H9 (cell line): ENCODE results near the gene FOSL2. TPM values are rescaled to one million over a fixed set of nuclear protein-coding genes. Genes with fewer than 3 reads are reported as not detected.

Experiments used
- DNase-seq: peaks from one replicate; pipeline ENCODE4 v3.0.0-alpha.2; 2017
- H2AFZ ChIP-seq: one replicate; pipeline ENCODE4 v1.6.1; 2013; ENCODE audit warnings: mild to moderate bottlenecking, low read length, control low read depth, moderate library complexity
- H2AK5ac ChIP-seq: 2 replicates; pipeline ENCODE4 v1.6.1; 2013; ENCODE audit warnings: low read length, control low read depth, mixed read lengths; ENCODE audit not compliant: insufficient read length
- H2BK120ac ChIP-seq: one replicate; pipeline ENCODE4 v1.6.1; 2013; ENCODE audit warnings: low read depth, mild to moderate bottlenecking, low read length, control low read depth, inconsistent platforms; ENCODE audit not compliant: poor library complexity, severe bottlenecking
- H2BK12ac ChIP-seq: 2 replicates; pipeline ENCODE4 v1.6.1; 2013; ENCODE audit warnings: low read length, control low read depth, mixed read lengths, low read depth; ENCODE audit not compliant: insufficient read length
- H2BK15ac ChIP-seq: 2 replicates; pipeline ENCODE4 v1.6.1; 2013; ENCODE audit warnings: low read depth, low read length, control low read depth
- H2BK20ac ChIP-seq: one replicate; pipeline ENCODE4 v1.6.1; 2013; ENCODE audit warnings: low read depth, mild to moderate bottlenecking, low read length, control low read depth, inconsistent platforms; ENCODE audit not compliant: poor library complexity, severe bottlenecking
- H2BK5ac ChIP-seq: 2 replicates; pipeline ENCODE4 v1.6.1; 2013; ENCODE audit warnings: low read length, control low read depth, mixed read lengths; ENCODE audit not compliant: insufficient read length
- H3K14ac ChIP-seq: 2 replicates; pipeline ENCODE4 v1.6.1; 2013; ENCODE audit warnings: low read length, control low read depth; ENCODE audit not compliant: insufficient read depth
- H3K18ac ChIP-seq: 2 replicates; pipeline ENCODE4 v1.6.1; 2013; ENCODE audit warnings: low read depth, mild to moderate bottlenecking, mixed read lengths, low read length, control low read depth; ENCODE audit not compliant: insufficient read length
- H3K23ac ChIP-seq: 2 replicates; pipeline ENCODE4 v1.6.1; 2013; ENCODE audit warnings: low read length, control low read depth, mixed read lengths, low read depth; ENCODE audit not compliant: insufficient read length
- H3K23me2 ChIP-seq: 2 replicates; pipeline ENCODE4 v1.6.1; 2013; ENCODE audit warnings: low read depth, mild to moderate bottlenecking, mixed read lengths, low read length, control low read depth; ENCODE audit not compliant: insufficient read length, poor library complexity, severe bottlenecking
- H3K27ac ChIP-seq: 2 replicates; pipeline ENCODE4 v1.5.1; 2013; ENCODE audit warnings: low read length, control low read depth, mixed read lengths, low read depth; ENCODE audit not compliant: insufficient read length
- H3K27me3 ChIP-seq: 2 replicates; pipeline ENCODE4 v1.6.1; 2013; ENCODE audit warnings: low read length, control low read depth, inconsistent platforms; ENCODE audit not compliant: insufficient read depth
- H3K4ac ChIP-seq: 2 replicates; pipeline ENCODE4 v1.6.1; 2013; ENCODE audit warnings: low read depth, mild to moderate bottlenecking, control low read depth, inconsistent platforms, low read length, moderate library complexity
- H3K4me1 ChIP-seq: 2 replicates; pipeline ENCODE4 v1.6.1; 2013; ENCODE audit warnings: low read length, control low read depth, inconsistent platforms; ENCODE audit not compliant: insufficient read depth
- H3K4me2 ChIP-seq: 2 replicates; pipeline ENCODE4 v1.6.1; 2013; ENCODE audit warnings: low read length, control low read depth, mixed read lengths; ENCODE audit not compliant: insufficient read length, insufficient read depth
- H3K56ac ChIP-seq: 2 replicates; pipeline ENCODE4 v1.6.1; 2013; ENCODE audit warnings: low read depth, mild to moderate bottlenecking, mixed read lengths, low read length, control low read depth; ENCODE audit not compliant: insufficient read length
- H3K79me1 ChIP-seq: 2 replicates; pipeline ENCODE4 v1.6.1; 2013; ENCODE audit warnings: low read depth, mild to moderate bottlenecking, moderate library complexity, low read length, control low read depth, inconsistent platforms; ENCODE audit not compliant: insufficient read depth, poor library complexity, severe bottlenecking
- H3K79me2 ChIP-seq: 2 replicates; pipeline ENCODE4 v1.6.1; 2013; ENCODE audit warnings: low read length, control low read depth, inconsistent platforms; ENCODE audit not compliant: insufficient read depth
- H3K9ac ChIP-seq: 2 replicates; pipeline ENCODE4 v1.6.1; 2013; ENCODE audit warnings: low read length, control low read depth, mixed read lengths; ENCODE audit not compliant: insufficient read length; ENCODE audit errors: extremely low read depth
- H3K9me3 ChIP-seq: one replicate; pipeline ENCODE4 v1.6.1; 2013; ENCODE audit warnings: low read depth, low read length, inconsistent platforms; ENCODE audit not compliant: control insufficient read depth
- H3T11ph ChIP-seq: one replicate; pipeline ENCODE4 v1.6.1; 2013; ENCODE audit warnings: mild to moderate bottlenecking, low read length, control low read depth, inconsistent platforms
- H4K20me1 ChIP-seq: one replicate; pipeline ENCODE4 v1.6.1; 2013; ENCODE audit not compliant: control insufficient read depth, insufficient read length, insufficient read depth
- H4K5ac ChIP-seq: 2 replicates; pipeline ENCODE4 v1.6.1; 2013; ENCODE audit warnings: low read depth, mild to moderate bottlenecking, mixed read lengths, low read length, control low read depth; ENCODE audit not compliant: insufficient read length
- H4K8ac ChIP-seq: replicated peaks from 2 replicates; pipeline ENCODE4 v1.6.1; 2013; ENCODE audit warnings: low read length, control low read depth, mixed read lengths, low read depth; ENCODE audit not compliant: insufficient read length
- H4K91ac ChIP-seq: 2 replicates; pipeline ENCODE4 v1.6.1; 2013; ENCODE audit warnings: low read depth, mild to moderate bottlenecking, moderate library complexity, mixed read lengths, low read length, control low read depth; ENCODE audit not compliant: insufficient read length
- H3K27ac Mint-ChIP-seq, 3 experiments: 2 replicates in 2 of 3; 3 replicates in 1 of 3; pipeline ENCODE4 v1.8.0; 2020 to 2021; ENCODE audit warnings: mixed read lengths in 3 of 3, mild to moderate bottlenecking in 1 of 3, moderate library complexity in 1 of 3
- H3K27me3 Mint-ChIP-seq: 2 replicates; pipeline ENCODE4 v1.8.0; 2021; ENCODE audit warnings: low read depth, mild to moderate bottlenecking, moderate library complexity, mixed read lengths
- H3K36me3 Mint-ChIP-seq, 3 experiments: 2 replicates in 2 of 3; 3 replicates in 1 of 3; pipeline ENCODE4 v1.8.0; 2020 to 2021; ENCODE audit warnings: low read depth in 3 of 3, mixed read lengths in 3 of 3; ENCODE audit not compliant: insufficient read depth in 1 of 3
- H3K4me1 Mint-ChIP-seq, 2 experiments: 2 replicates each; pipeline ENCODE4 v1.8.0; 2020; ENCODE audit warnings: mixed read lengths in 2 of 2
- H3K4me3 Mint-ChIP-seq, 2 experiments: 2 replicates in 1 of 2; 3 replicates in 1 of 2; pipeline ENCODE4 v1.8.0; 2020 to 2021; ENCODE audit warnings: mild to moderate bottlenecking in 2 of 2, mixed read lengths in 2 of 2, moderate library complexity in 1 of 2
- H3K9me3 Mint-ChIP-seq, 2 experiments: 2 replicates in 1 of 2; 3 replicates in 1 of 2; pipeline ENCODE4 v1.8.0; 2020; ENCODE audit warnings: mild to moderate bottlenecking in 2 of 2, mixed read lengths in 2 of 2, moderate library complexity in 1 of 2
- WGBS: extraction: QIAGEN DNeasy Blood & Tissue Kit; methylation state at CpG from one replicate; pipeline ENCODE4 v1.1.7; 2013; ENCODE audit warnings: missing lambda C conversion rate, low lambda C conversion rate, mixed read lengths; ENCODE audit not compliant: insufficient read length; ENCODE audit errors: extremely low coverage; 5-methylcytosine and 5-hydroxymethylcytosine counted together
- total RNA-seq: library from RNA; stranded (reverse); gene quantifications from 2 replicates; pipeline ENCODE4 v1.2.1, GENCODE V29; 2021
- TF ChIP-seq, protein P1 (sequence below): fragments of 200-600 bp; sonication (generic); conservative IDR thresholded peaks from 3 replicates; pipeline ENCODE4 v1.8.0; 2021; ENCODE audit warnings: antibody characterized with exemption, mild to moderate bottlenecking

Gene FOSL2
- total RNA-seq, 1 experiment from 2014 or later, result 7.4 TPM

GRCh38 chr2:28407976-28408690 lies 15.5 kb downstream of the FOSL2 start:
- Histone ChIP-seq H3K14ac (no peak overlapping the region), H3K4me2 (no peak overlapping the region), H3K23me2 (no peaks in the 10 kb centered on the region), H2BK15ac (no peak overlapping the region), H3K27me3 (no peaks in the 10 kb centered on the region), H4K91ac (no peak overlapping the region), H4K5ac (no peak overlapping the region), H2AFZ (no peak overlapping the region), H3K56ac (no peak overlapping the region), H4K8ac (no peak overlapping the region), H3K27ac (no peak overlapping the region), H3K9ac (no peak overlapping the region), H3K4ac (no peak overlapping the region), H3K23ac (no peak overlapping the region), H3K18ac (no peak overlapping the region), H2BK12ac (no peak overlapping the region), H3K9me3 (no peaks in the 10 kb centered on the region), H2BK5ac (no peak overlapping the region), H2BK120ac (no peak overlapping the region), H3K79me1 (no peaks in the 10 kb centered on the region), H3K79me2 (no peaks in the 10 kb centered on the region), H3K4me1 (no peaks in the 10 kb centered on the region), H4K20me1 (no peaks in the 10 kb centered on the region), H3T11ph (no peak overlapping the region), H2BK20ac (no peak overlapping the region), H2AK5ac (no peak overlapping the region)
- H3K36me3 Mint-ChIP-seq, result peaks cover 4 to 22% (median 15%) of the 10 kb centered on the region in 3 experiments; a peak in 5 of 7 replicates
- H3K9me3 Mint-ChIP-seq, result no peaks in the 10 kb centered on the region
- no CpG with 5 or more reads among the region's 5 CpGs for WGBS
- peak overlapping the region in 2 of 3 experiments; percentile 44 to 52; a peak in 3 of 7 replicates for H3K27ac Mint-ChIP-seq
- TF ChIP-seq, protein P1, sequence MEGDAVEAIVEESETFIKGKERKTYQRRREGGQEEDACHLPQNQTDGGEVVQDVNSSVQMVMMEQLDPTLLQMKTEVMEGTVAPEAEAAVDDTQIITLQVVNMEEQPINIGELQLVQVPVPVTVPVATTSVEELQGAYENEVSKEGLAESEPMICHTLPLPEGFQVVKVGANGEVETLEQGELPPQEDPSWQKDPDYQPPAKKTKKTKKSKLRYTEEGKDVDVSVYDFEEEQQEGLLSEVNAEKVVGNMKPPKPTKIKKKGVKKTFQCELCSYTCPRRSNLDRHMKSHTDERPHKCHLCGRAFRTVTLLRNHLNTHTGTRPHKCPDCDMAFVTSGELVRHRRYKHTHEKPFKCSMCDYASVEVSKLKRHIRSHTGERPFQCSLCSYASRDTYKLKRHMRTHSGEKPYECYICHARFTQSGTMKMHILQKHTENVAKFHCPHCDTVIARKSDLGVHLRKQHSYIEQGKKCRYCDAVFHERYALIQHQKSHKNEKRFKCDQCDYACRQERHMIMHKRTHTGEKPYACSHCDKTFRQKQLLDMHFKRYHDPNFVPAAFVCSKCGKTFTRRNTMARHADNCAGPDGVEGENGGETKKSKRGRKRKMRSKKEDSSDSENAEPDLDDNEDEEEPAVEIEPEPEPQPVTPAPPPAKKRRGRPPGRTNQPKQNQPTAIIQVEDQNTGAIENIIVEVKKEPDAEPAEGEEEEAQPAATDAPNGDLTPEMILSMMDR, result no peak
- no peak overlapping the region for H3K4me3 Mint-ChIP-seq
- peaks cover 4 to 6% of the 10 kb centered on the region in 2 experiments; a peak in 3 of 4 replicates for H3K4me1 Mint-ChIP-seq
- H3K27me3 Mint-ChIP-seq, result no peaks in the 10 kb centered on the region
- no peak for DNase-seq
